Brain microvascular endothelial cell (primary cell): ENCODE measurements around the gene ANKRD9.
A peak's percentile ranks its signal among the peaks of the same experiment; 100 is the strongest.

ENCODE experiments used
- DNase-seq: peaks from one replicate; pipeline ENCODE4 v3.0.0-alpha.2; 2020
- H3K27ac ChIP-seq: fragments of 250-450 bp; sonication (Bioruptor Pico); 2 replicates; pipeline ENCODE4 v1.5.1; 2020; ENCODE audit warnings: mild to moderate bottlenecking, moderate library complexity
- H3K27me3 ChIP-seq: fragments of 250-450 bp; sonication (Bioruptor Pico); replicated peaks from 2 replicates; pipeline ENCODE4 v1.5.1; 2020; ENCODE audit warnings: mild to moderate bottlenecking
- H3K36me3 ChIP-seq: fragments of 250-450 bp; sonication (Bioruptor Pico); replicated peaks from 2 replicates; pipeline ENCODE4 v1.5.1; 2020; ENCODE audit warnings: mild to moderate bottlenecking
- H3K4me3 ChIP-seq: 2 replicates; pipeline ENCODE4 v1.5.1; 2011; ENCODE audit warnings: low read depth, mild to moderate bottlenecking, control low read depth, low read length, moderate library complexity
- CTCF ChIP-seq: IDR thresholded peaks from 2 replicates; pipeline ENCODE4 v1.5.1; 2011; ENCODE audit warnings: low read depth, mild to moderate bottlenecking, moderate library complexity, low read length, control low read depth, inconsistent platforms; ENCODE audit errors: missing control alignments
- in situ Hi-C: cut with HindIII; loops from 2 replicates; pipeline ENCODE4 v1.10.0; 2017; ENCODE audit warnings: low sequenced_read_pairs, low pct_ligation_motif_present

ANKRD9 gene

GRCh38 chr14:102497998-102498677 lies 11.4 kb downstream of the ANKRD9 start:
- TF ChIP-seq CTCF: peak; percentile 47
- in situ Hi-C loops: no loop called here

GRCh38 chr14:102496958-102497744 lies 12.4 kb downstream of the ANKRD9 start:
- H3K27ac ChIP-seq: no peak overlapping the region
- TF ChIP-seq CTCF: no peak
- no peak for DNase-seq
- no peaks in the 10 kb centered on the region for H3K27me3 ChIP-seq
- H3K36me3 ChIP-seq: peaks cover 10% of the 10 kb centered on the region
- no peak overlapping the region for H3K4me3 ChIP-seq
- in situ Hi-C loops: no loop called here

More at GRCh38 chr14:102497998-102498677, 11.4 kb downstream of the ANKRD9 start:
- no peak for DNase-seq
- H3K27me3 ChIP-seq: no peaks in the 10 kb centered on the region
- no peak overlapping the region for H3K4me3 ChIP-seq
- peaks cover 10% of the 10 kb centered on the region for H3K36me3 ChIP-seq
- H3K27ac ChIP-seq: no peak overlapping the region

GRCh38 chr14:102496331-102496691 lies 13.3 kb downstream of the ANKRD9 start:
- Histone ChIP-seq H3K36me3 (peaks cover 10% of the 10 kb centered on the region), H3K4me3 (no peak overlapping the region), H3K27ac (no peak overlapping the region), H3K27me3 (no peaks in the 10 kb centered on the region)
- DNase-seq: no peak
- in situ Hi-C loops: no loop called here
- no peak for TF ChIP-seq CTCF

GRCh38 chr14:102495491-102496330 lies 13.9 kb downstream of the ANKRD9 start:
- Histone ChIP-seq H3K27ac (no peak overlapping the region), H3K36me3 (peaks cover 10% of the 10 kb centered on the region), H3K27me3 (no peaks in the 10 kb centered on the region), H3K4me3 (no peak overlapping the region)
- in situ Hi-C loops: no loop called here
- DNase-seq: no peak
- TF ChIP-seq CTCF: no peak

- H3K27me3 ChIP-seq: no peaks in the 10 kb centered on the region
- in situ Hi-C loops: no loop called here
- peaks cover 7% of the 10 kb centered on the region for H3K36me3 ChIP-seq
- no peak for TF ChIP-seq CTCF
- no peak for DNase-seq
- H3K4me3 ChIP-seq: no peak overlapping the region
- no peak overlapping the region for H3K27ac ChIP-seq
Observed at GRCh38 chr14:102493585-102493984, 16.0 kb downstream of the ANKRD9 start.
